Measurements from ENCODE around the gene ATRAID.
A peak's percentile ranks its signal among the peaks of the same experiment; 100 is the strongest.
"Not testable (repeated sequence)": the region's sequence is repeated elsewhere in the genome, so short reads cannot be mapped to it uniquely, and the experiment has no call there.

ATRAID gene

DNA sequence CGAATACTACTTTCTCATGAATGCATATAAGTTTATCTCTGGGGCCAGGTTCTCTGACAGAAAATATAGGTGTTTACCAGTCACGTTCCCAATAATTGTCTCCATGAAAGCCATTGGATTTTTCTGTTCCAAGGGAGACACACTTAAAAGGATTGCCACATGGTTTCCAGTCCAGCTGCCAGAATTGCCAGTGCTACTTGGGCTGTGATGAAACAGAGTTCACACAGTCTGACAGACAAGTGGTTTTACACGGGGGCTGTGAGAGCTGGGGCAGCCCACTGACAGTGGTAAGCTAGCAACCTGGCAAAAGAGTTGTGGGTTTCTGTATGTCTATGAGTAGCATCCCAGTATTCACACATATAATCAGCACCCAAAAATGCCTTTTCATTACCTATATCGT lies 27.7 kb upstream of the ATRAID start:
- Mint-ChIP-seq H3K27ac (no peak overlapping the region), H3K27me3 (peaks cover 16% of the 10 kb centered on the region), H3K36me3 (no peaks in the 10 kb centered on the region), H3K9me3 (ENCODE audit: low read depth) (no peaks in the 10 kb centered on the region), H3K4me3 (no peak overlapping the region), H3K4me1 (ENCODE audit: low read depth) (no peaks in the 10 kb centered on the region)

- no peak overlapping the region for H3K27ac Mint-ChIP-seq
- no peaks in the 10 kb centered on the region for H3K9me3 Mint-ChIP-seq (ENCODE audit: low read depth)
- no peak overlapping the region for H3K4me3 Mint-ChIP-seq
- H3K27me3 Mint-ChIP-seq = peaks cover 12% of the 10 kb centered on the region
- H3K4me1 Mint-ChIP-seq (ENCODE audit: low read depth) = no peaks in the 10 kb centered on the region
- H3K36me3 Mint-ChIP-seq = no peaks in the 10 kb centered on the region
Observed at GRCh38 chr2:27185331-27186026, 26.4 kb upstream of the ATRAID start.

DNA sequence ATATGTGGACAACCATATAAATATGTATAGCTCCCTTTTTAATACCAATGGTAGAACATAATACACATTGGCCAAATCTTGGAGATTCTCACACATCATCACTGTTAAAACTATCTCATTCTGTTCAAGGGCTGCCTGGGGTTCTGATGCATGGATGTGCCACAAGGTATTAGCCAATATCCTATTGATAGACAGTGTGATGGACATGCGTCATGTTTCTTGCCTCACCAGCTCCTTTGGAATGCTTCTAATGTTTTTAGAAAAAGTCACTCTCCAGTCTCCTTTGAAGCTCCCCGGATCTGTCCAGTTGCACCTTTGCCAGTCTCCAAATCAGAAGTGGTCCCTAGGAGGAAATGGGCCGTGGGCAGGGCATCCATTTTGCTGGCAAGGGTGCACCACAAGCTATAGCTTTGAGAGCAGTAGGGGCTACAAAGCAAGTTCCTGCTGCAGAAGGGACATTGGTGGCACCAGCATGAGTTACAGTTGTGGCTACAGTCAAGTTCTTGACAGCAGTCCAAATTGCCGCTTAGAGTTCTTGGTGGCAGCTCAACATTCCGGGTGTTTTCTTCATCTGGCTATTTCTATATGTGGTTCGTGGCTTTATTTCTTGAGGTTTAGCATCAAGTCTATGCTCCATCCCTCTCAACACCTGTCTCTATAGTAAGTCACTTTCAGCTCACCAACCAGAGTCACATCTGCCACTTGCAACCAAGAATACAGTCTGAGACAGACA lies 25.1 kb upstream of the ATRAID start:
- H3K4me3 Mint-ChIP-seq = no peak overlapping the region
- peaks cover 4% of the 10 kb centered on the region for H3K27me3 Mint-ChIP-seq
- no peaks in the 10 kb centered on the region for H3K4me1 Mint-ChIP-seq (ENCODE audit: low read depth)
- H3K36me3 Mint-ChIP-seq = no peaks in the 10 kb centered on the region
- H3K27ac Mint-ChIP-seq = no peak overlapping the region
- no peaks in the 10 kb centered on the region for H3K9me3 Mint-ChIP-seq (ENCODE audit: low read depth)

- H3K27me3 Mint-ChIP-seq = no peaks in the 10 kb centered on the region
- no peaks in the 10 kb centered on the region for H3K9me3 Mint-ChIP-seq (ENCODE audit: low read depth)
- no peak overlapping the region for H3K27ac Mint-ChIP-seq
- H3K4me1 Mint-ChIP-seq (ENCODE audit: low read depth) = no peaks in the 10 kb centered on the region
- no peaks in the 10 kb centered on the region for H3K36me3 Mint-ChIP-seq
- no peak overlapping the region for H3K4me3 Mint-ChIP-seq
Observed at GRCh38 chr2:27189989-27190388, 21.9 kb upstream of the ATRAID start.

DNA sequence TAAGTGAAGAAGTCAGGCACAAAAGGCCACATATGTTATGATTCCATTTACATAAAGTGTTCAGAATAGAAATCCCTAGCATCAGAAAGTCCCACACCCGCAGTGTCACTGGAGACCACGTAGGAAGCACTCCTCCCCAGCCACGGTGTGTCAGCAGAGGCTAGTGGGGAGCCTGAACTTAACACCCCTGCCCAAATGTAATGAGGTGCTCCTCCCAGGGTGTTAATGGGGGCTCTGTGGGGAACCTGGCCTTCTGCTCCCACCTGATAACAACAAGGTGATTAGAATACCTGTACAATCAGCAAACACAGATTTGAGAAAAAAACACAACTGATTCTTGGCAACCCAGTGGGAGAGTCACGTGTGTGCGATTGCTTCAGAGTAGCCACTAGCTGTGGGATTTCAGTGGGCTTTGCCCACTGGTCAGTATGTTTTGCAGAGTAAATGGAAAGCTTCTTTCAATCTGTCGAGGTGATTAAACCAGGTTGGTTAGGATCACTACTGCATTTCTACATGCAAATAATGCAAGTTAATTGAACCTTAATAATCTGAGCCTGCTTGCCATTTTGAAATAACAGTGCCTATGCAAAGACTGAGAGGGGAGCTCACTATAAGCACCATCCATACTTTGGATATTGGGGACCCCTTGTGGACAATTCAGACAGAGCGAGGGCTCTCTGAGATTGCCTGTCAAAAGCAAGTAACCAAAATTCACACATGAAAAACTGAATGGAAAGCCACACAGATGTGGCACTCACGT lies 20.6 kb upstream of the ATRAID start:
- no peaks in the 10 kb centered on the region for H3K36me3 Mint-ChIP-seq
- no peak overlapping the region for H3K4me3 Mint-ChIP-seq
- no peaks in the 10 kb centered on the region for H3K27me3 Mint-ChIP-seq
- no peaks in the 10 kb centered on the region for H3K9me3 Mint-ChIP-seq (ENCODE audit: low read depth)
- no peaks in the 10 kb centered on the region for H3K4me1 Mint-ChIP-seq (ENCODE audit: low read depth)
- no peak overlapping the region for H3K27ac Mint-ChIP-seq

DNA sequence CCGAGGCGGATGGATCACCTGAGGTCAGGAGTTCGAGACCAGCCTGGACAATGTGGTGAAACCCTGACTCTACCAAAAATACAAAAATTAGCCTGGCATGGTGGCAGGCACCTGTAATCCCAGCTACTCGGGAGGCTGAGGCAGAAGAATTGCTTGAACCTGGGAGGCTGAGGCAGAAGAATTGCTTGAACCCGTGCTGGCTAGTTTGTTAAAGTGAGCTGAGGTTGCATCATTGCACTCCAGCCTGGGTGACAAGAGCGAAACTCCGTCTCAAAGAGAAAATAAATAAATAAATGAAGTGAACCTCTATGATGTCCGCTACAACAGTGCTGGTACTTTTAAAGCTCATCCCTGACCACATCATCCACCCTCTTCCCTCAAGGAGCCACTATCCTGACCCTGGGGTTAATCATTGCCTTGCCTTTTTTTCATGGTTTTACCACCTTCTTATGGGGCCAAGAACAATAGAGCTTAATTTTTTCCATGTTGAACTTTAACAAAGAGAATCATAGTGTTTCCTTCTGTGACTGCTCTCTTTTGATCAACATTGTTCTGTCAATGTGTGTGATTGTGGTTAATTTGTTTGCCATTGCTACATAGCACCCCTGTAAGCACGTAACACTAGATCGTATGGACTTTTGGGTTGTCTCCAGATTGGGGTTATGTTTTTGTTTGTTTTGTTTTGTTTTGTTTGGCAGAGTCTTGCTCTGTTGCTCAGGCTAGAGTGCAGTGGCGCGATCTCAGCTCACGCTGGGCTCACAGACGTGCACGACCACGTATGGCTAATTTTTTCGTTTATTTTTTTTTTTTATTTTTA lies 17.1 kb upstream of the ATRAID start:
- Mint-ChIP-seq H3K9me3 (ENCODE audit: low read depth) (no peaks in the 10 kb centered on the region), H3K4me1 (ENCODE audit: low read depth) (no peaks in the 10 kb centered on the region), H3K27me3 (no peaks in the 10 kb centered on the region), H3K27ac (no peak overlapping the region), H3K4me3 (no peak overlapping the region), H3K36me3 (no peaks in the 10 kb centered on the region)

- H3K27ac Mint-ChIP-seq; H3K4me1 Mint-ChIP-seq (ENCODE audit: low read depth); H3K9me3 Mint-ChIP-seq (ENCODE audit: low read depth); H3K27me3 Mint-ChIP-seq; H3K36me3 Mint-ChIP-seq; H3K4me3 Mint-ChIP-seq: not testable (repeated sequence)
Observed at GRCh38 chr2:27195799-27196198, 16.0 kb upstream of the ATRAID start.

DNA sequence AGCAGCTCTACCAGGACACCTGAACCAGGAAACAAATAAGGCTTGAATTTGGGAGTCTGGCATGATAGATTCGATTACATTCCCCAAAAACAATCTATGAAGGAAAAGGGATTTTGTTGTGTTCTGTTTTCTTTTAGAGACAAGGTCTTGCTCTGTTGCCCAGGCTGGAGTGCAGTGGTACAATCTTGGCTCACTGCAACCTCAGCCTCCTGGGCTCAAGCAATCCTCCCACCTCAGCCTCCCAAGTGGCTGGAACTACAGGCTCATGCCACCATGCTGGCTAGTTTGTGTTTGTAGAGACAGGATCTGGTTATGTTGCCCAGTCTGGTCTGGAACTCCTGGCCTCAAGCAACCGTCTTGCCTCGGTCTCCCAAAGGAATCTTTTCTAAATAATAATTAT lies 13.8 kb upstream of the ATRAID start:
- H3K27ac Mint-ChIP-seq; H3K9me3 Mint-ChIP-seq (ENCODE audit: low read depth); H3K36me3 Mint-ChIP-seq; H3K27me3 Mint-ChIP-seq; H3K4me3 Mint-ChIP-seq; H3K4me1 Mint-ChIP-seq (ENCODE audit: low read depth): not testable (repeated sequence)

GRCh38 chr2:27198627-27199026 lies 13.2 kb upstream of the ATRAID start:
- Mint-ChIP-seq H3K27me3 (no peaks in the 10 kb centered on the region), H3K4me3 (no peak overlapping the region), H3K9me3 (ENCODE audit: low read depth) (no peaks in the 10 kb centered on the region), H3K36me3 (no peaks in the 10 kb centered on the region), H3K27ac (no peak overlapping the region), H3K4me1 (ENCODE audit: low read depth) (no peaks in the 10 kb centered on the region)

- Mint-ChIP-seq H3K27me3 (no peaks in the 10 kb centered on the region), H3K36me3 (no peaks in the 10 kb centered on the region), H3K4me1 (ENCODE audit: low read depth) (no peaks in the 10 kb centered on the region), H3K4me3 (no peak overlapping the region), H3K9me3 (ENCODE audit: low read depth) (no peaks in the 10 kb centered on the region), H3K27ac (peak overlapping the region; percentile 64)
Observed at GRCh38 chr2:27199241-27199640, 12.6 kb upstream of the ATRAID start.

- Mint-ChIP-seq H3K4me1 (ENCODE audit: low read depth) (peaks cover 6% of the 10 kb centered on the region), H3K36me3 (peaks cover 7% of the 10 kb centered on the region), H3K9me3 (ENCODE audit: low read depth) (no peaks in the 10 kb centered on the region), H3K4me3 (no peak overlapping the region), H3K27ac (no peak overlapping the region), H3K27me3 (no peaks in the 10 kb centered on the region)
Observed at GRCh38 chr2:27201675-27202074, 10.2 kb upstream of the ATRAID start.

DNA sequence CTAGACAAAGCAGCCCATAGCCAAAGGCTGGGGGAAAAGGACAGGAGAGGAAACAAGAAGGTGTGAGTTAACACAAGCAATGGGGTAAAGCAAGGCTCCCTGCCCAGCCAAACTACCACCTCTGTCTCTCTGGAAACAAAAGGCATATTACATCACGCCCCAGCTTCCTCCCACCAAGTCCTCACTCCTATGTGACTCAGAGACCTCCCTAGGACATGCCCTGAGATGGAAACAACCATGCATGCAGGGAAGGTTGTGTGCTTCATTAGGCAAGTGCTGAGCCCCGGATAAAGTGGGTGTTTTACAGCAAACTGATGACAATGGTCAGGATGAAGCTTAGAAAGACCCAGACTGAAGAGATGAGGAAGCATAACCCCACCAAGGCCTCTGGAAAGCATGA lies 9.0 kb upstream of the ATRAID start:
- no peaks in the 10 kb centered on the region for H3K9me3 Mint-ChIP-seq (ENCODE audit: low read depth)
- peaks cover 6% of the 10 kb centered on the region for H3K4me1 Mint-ChIP-seq (ENCODE audit: low read depth)
- H3K36me3 Mint-ChIP-seq = peaks cover 7% of the 10 kb centered on the region
- H3K27me3 Mint-ChIP-seq = no peaks in the 10 kb centered on the region
- no peak overlapping the region for H3K27ac Mint-ChIP-seq
- H3K4me3 Mint-ChIP-seq = no peak overlapping the region

DNA sequence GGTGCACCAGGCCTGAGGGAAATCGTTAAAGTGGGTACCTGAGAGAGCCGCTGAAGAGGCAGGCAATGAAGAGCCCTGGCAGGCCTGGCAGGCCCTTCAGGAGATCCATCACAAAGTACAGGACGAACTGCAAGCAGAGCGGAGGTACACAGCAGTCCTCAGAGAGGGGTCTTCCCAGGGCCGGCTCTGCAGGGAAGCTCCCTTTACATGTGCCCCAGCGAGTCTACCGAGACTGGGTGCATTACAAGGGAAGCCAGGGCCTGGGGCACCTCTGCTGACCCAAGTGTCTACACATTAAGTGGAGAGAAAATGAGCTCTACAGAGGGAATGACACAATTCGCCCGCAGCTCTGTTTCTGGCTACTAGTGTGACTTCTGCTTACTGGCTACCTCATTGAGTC lies 8.1 kb upstream of the ATRAID start:
- Mint-ChIP-seq H3K27me3 (no peaks in the 10 kb centered on the region), H3K4me3 (no peak overlapping the region), H3K9me3 (ENCODE audit: low read depth) (no peaks in the 10 kb centered on the region), H3K36me3 (peaks cover 7% of the 10 kb centered on the region), H3K27ac (no peak overlapping the region), H3K4me1 (ENCODE audit: low read depth) (peaks cover 8% of the 10 kb centered on the region)

DNA sequence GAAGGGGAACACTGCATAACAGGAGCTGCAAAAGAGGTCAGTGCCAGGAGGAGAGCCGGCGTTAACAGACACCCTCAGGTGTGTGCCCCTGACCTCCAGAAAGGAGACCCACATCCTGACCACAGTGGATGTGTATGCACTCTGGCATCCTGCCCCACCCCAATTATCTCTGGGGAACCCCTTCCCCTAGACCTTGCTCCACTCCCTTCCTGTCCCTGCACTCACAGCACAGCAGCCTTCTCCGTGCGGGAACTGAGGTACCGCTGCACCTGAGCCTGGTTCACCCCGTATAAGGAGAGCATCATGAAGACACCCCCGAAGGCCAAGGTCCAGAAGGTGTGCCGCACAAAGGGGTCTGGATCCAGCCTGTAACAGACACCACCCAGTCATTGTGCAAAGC lies 7.3 kb upstream of the ATRAID start:
- peaks cover 10% of the 10 kb centered on the region for H3K36me3 Mint-ChIP-seq
- no peaks in the 10 kb centered on the region for H3K27me3 Mint-ChIP-seq
- H3K4me1 Mint-ChIP-seq (ENCODE audit: low read depth) = peaks cover 15% of the 10 kb centered on the region
- no peaks in the 10 kb centered on the region for H3K9me3 Mint-ChIP-seq (ENCODE audit: low read depth)
- no peak overlapping the region for H3K27ac Mint-ChIP-seq
- no peak overlapping the region for H3K4me3 Mint-ChIP-seq

DNA sequence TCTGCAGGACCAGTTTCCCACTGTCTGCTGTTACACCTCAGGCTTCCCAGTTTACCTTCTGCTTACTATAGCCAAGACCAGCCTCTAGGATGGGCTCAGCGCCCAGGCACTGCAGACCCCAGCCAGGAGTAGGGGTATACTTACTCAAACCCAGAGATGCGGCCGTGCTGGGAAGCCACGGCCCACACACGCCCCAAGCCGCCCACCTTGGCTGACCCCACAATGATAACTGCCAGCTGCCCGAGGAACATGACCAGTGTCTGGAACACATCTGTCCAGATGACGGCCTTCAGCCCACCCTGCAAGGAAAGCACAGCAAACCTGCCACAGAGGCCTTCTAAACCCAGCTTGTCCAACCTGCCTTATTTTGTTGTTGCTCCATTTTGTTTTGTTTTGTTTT lies 6.6 kb upstream of the ATRAID start:
- Mint-ChIP-seq H3K36me3 (peaks cover 10% of the 10 kb centered on the region), H3K4me1 (ENCODE audit: low read depth) (peaks cover 21% of the 10 kb centered on the region), H3K9me3 (ENCODE audit: low read depth) (no peaks in the 10 kb centered on the region), H3K27ac (peak overlapping the region; percentile 69), H3K4me3 (no peak overlapping the region), H3K27me3 (no peaks in the 10 kb centered on the region)

Measured in activated naive CD8-positive, alpha-beta T cell (primary cell).